Suprapubic skin (tissue), 4 donors: ENCODE results near the gene SERHL2.

Experiments
- CTCF ChIP-seq, 2 donors: fragments of 200-600 bp in 1 of 2; fragments of 450-650 bp in 1 of 2; sonication (generic) in 1 of 2; IDR thresholded peaks; one replicate each; pipeline ENCODE4 v1.5.1; 2016 to 2019; ENCODE audit warnings: antibody characterized with exemption in 2 of 2, mild to moderate bottlenecking in 1 of 2, moderate library complexity in 1 of 2
- POLR2A ChIP-seq, 2 donors: fragments of 450-650 bp; IDR thresholded peaks; one replicate each; pipeline ENCODE4 v1.6.1; 2017; ENCODE audit warnings: antibody characterized with exemption in 2 of 2, mild to moderate bottlenecking in 2 of 2, moderate library complexity in 2 of 2
- POLR2AphosphoS5 ChIP-seq, 3 donors: sonication (generic); formaldehyde crosslinking; IDR thresholded peaks; one replicate each; pipeline ENCODE4 v1.6.1; 2017; ENCODE audit warnings: antibody characterized with exemption in 3 of 3

DNA sequence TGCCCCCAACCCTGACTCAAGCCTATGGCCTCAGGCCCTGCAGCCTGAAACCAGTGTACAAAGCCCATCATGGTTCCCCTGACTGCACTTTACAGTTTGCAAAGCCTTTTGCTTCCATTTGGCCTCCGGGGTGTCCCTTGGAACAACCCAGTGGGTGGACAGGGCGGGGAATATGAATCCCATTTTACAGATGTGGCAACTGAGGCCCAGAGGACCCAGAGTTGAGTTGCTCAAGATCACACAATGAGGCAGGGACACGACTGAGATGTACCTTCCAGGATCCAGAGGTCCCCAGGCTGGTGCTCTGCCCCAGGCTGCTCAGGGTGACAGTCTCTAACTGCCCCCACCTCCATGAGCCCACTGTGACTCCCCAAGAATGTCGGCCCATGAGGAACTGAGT, 66.3 kb downstream of the SERHL2 start:
- TF ChIP-seq CTCF (IDR thresholded peaks at IDR 0.05) = no peak
- TF ChIP-seq POLR2A (IDR thresholded peaks at IDR 0.05) = no peak
- TF ChIP-seq POLR2AphosphoS5 (IDR thresholded peaks at IDR 0.05) = no peak
